GM23338 (cell line): ENCODE measurements around the gene RNASE8.

Source experiments
- CTCF ChIP-seq, 2 experiments: fragments of 200-600 bp in 1 of 2; sonication (generic) in 1 of 2; conservative IDR thresholded peaks; 2 replicates each; pipeline versions ENCODE4 v1.5.1 to v1.6.1; 2016 to 2017; ENCODE audit warnings: antibody characterized with exemption in 2 of 2, low read depth in 2 of 2, mild to moderate bottlenecking in 2 of 2, moderate library complexity in 1 of 2
- EZH2 ChIP-seq: fragments of 200-600 bp; sonication (generic); IDR thresholded peaks from one replicate; pipeline ENCODE4 v1.8.0; 2017; ENCODE audit warnings: antibody characterized with exemption, mild to moderate bottlenecking, low read depth; ENCODE audit not compliant: unreplicated experiment
- EZH2phosphoT487 ChIP-seq: fragments of 200-600 bp; sonication (generic); IDR thresholded peaks from one replicate; pipeline ENCODE4 v1.8.1; 2018; ENCODE audit warnings: antibody characterized with exemption; ENCODE audit not compliant: unreplicated experiment
- POLR2AphosphoS5 ChIP-seq: IDR thresholded peaks from 2 replicates; pipeline ENCODE4 v1.6.1; 2016; ENCODE audit warnings: antibody characterized with exemption, low read depth
- REST ChIP-seq: IDR thresholded peaks from one replicate; pipeline ENCODE4 v1.6.1; 2018; ENCODE audit warnings: antibody characterized with exemption; ENCODE audit not compliant: unreplicated experiment
- ZNF462 ChIP-seq: fragments of 250-450 bp; sonication (Bioruptor Pico); IDR thresholded peaks from 2 replicates; pipeline ENCODE4 v1.5.0; 2020; ENCODE audit warnings: mild to moderate bottlenecking, moderate library complexity

GRCh38 chr14:21016413-21017190, 41.0 kb upstream of the RNASE8 start:
- TF ChIP-seq EZH2 (no peak), EZH2phosphoT487 (no peak), ZNF462 (CRISPR knock-in tag) (no peak), CTCF (conservative IDR thresholded peaks at IDR 0.05; ENCODE audit: low read depth in 2 of 2) (no peak), POLR2AphosphoS5 (no peak), REST (no peak)
